ENCODE measurements around the gene CAMK2N1.
"Not testable (repeated sequence)": the region's sequence is repeated elsewhere in the genome, so short reads cannot be mapped to it uniquely, and the experiment has no call there.

CAMK2N1 gene

GRCh38 chr1:20485527-20486456, at the start of gene CAMK2N1:
Gene CAMK2N1, minus strand, starts transcription at chr1:20486210. Its CDS starts 831 bp downstream, at chr1:20485379.
- DNase-seq: peak; percentile 28

GRCh38 chr1:20534659-20535417, 48.8 kb upstream of the CAMK2N1 start:
- DNase-seq: no peak

GRCh38 chr1:20533635-20534034, 47.6 kb upstream of the CAMK2N1 start:
- no peak for DNase-seq

- no peak for DNase-seq
Measured at GRCh38 chr1:20530901-20531300, 44.9 kb upstream of the CAMK2N1 start.

GRCh38 chr1:20530306-20530705, 44.3 kb upstream of the CAMK2N1 start:
- peak; percentile 5 for DNase-seq

GRCh38 chr1:20528221-20528620, 42.2 kb upstream of the CAMK2N1 start:
- no peak for DNase-seq

GRCh38 chr1:20526267-20526666, 40.3 kb upstream of the CAMK2N1 start:
- DNase-seq: no peak

- DNase-seq: peak; percentile 10
Measured at GRCh38 chr1:20521960-20522861, 36.2 kb upstream of the CAMK2N1 start.

GRCh38 chr1:20519609-20520262, 33.7 kb upstream of the CAMK2N1 start:
- not testable (repeated sequence) for DNase-seq

- no peak for DNase-seq
Measured at GRCh38 chr1:20511518-20512428, 25.8 kb upstream of the CAMK2N1 start.

- DNase-seq: no peak
Measured at GRCh38 chr1:20508411-20508771, 22.4 kb upstream of the CAMK2N1 start.

GRCh38 chr1:20507564-20508410, 21.8 kb upstream of the CAMK2N1 start, which contains the start of gene MUL1:
Gene MUL1, minus strand, starts transcription at chr1:20508151. Its CDS starts 127 bp downstream, at chr1:20508024.
- peak; percentile 80 for DNase-seq

- no peak for DNase-seq
Measured at GRCh38 chr1:20507248-20507563, 21.2 kb upstream of the CAMK2N1 start.

- no peak for DNase-seq
Measured at GRCh38 chr1:20505488-20505887, 19.5 kb upstream of the CAMK2N1 start.

- no peak for DNase-seq
Measured at GRCh38 chr1:20500716-20501115, 14.7 kb upstream of the CAMK2N1 start.

- no peak for DNase-seq
Measured at GRCh38 chr1:20499718-20500117, 13.7 kb upstream of the CAMK2N1 start.

GRCh38 chr1:20499105-20499504, 13.1 kb upstream of the CAMK2N1 start:
- no peak for DNase-seq

GRCh38 chr1:20498116-20498515, 12.1 kb upstream of the CAMK2N1 start:
- DNase-seq: no peak

GRCh38 chr1:20497506-20497905, 11.5 kb upstream of the CAMK2N1 start:
- DNase-seq: no peak

- DNase-seq: not testable (repeated sequence)
Measured at GRCh38 chr1:20496725-20497383, 10.8 kb upstream of the CAMK2N1 start.
